LNCaP clone FGC (cell line): Measurements from ENCODE around the gene NACC1.

Experiments used
- DNase-seq: peaks from one replicate; pipeline ENCODE4 v3.0.0-alpha.2; 2011; ENCODE audit warnings: low read depth
- H3K4me3 ChIP-seq: 2 replicates; pipeline ENCODE4 v1.5.1; 2011; ENCODE audit warnings: mild to moderate bottlenecking, low read depth, low read length, control low read depth
- TF ChIP-seq, protein P1 (sequence below): IDR thresholded peaks from 2 replicates; pipeline ENCODE4 v1.5.1; 2012; ENCODE audit warnings: mild to moderate bottlenecking; ENCODE audit not compliant: control insufficient read depth, insufficient read depth; ENCODE audit errors: extremely low read depth

NACC1 gene

GRCh38 chr19:13079542-13079986, 38.5 kb upstream of the NACC1 start:
- TF ChIP-seq, protein P1, sequence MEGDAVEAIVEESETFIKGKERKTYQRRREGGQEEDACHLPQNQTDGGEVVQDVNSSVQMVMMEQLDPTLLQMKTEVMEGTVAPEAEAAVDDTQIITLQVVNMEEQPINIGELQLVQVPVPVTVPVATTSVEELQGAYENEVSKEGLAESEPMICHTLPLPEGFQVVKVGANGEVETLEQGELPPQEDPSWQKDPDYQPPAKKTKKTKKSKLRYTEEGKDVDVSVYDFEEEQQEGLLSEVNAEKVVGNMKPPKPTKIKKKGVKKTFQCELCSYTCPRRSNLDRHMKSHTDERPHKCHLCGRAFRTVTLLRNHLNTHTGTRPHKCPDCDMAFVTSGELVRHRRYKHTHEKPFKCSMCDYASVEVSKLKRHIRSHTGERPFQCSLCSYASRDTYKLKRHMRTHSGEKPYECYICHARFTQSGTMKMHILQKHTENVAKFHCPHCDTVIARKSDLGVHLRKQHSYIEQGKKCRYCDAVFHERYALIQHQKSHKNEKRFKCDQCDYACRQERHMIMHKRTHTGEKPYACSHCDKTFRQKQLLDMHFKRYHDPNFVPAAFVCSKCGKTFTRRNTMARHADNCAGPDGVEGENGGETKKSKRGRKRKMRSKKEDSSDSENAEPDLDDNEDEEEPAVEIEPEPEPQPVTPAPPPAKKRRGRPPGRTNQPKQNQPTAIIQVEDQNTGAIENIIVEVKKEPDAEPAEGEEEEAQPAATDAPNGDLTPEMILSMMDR, result no peak
- no peak for DNase-seq
- H3K4me3 ChIP-seq, result no peak overlapping the region

GRCh38 chr19:13082192-13083007, 35.7 kb upstream of the NACC1 start:
- no peak overlapping the region for H3K4me3 ChIP-seq
- no peak for DNase-seq
- TF ChIP-seq, protein P1, result no peak

DNA sequence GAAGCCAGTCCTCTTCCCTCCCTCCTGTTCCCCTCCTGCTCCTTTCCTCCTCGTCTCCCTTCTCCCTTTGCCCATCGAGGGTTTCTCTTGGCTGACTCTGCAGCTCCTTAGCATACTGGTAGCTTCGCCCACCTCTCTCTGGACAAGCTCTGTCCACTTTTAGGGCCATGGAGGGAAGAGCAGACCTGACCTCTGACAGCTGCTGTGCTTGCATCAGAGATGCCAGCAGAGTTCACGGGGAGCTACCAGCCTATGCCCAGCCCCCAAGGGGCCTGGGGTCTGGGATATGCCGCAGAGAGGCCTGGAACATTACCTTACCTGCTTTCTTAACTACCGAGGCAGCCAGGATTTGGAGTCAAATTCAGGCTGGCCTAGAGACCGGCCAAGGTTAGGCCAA, 35.1 kb upstream of the NACC1 start:
- TF ChIP-seq, protein P1, result no peak
- H3K4me3 ChIP-seq, result no peak overlapping the region
- no peak for DNase-seq

DNA sequence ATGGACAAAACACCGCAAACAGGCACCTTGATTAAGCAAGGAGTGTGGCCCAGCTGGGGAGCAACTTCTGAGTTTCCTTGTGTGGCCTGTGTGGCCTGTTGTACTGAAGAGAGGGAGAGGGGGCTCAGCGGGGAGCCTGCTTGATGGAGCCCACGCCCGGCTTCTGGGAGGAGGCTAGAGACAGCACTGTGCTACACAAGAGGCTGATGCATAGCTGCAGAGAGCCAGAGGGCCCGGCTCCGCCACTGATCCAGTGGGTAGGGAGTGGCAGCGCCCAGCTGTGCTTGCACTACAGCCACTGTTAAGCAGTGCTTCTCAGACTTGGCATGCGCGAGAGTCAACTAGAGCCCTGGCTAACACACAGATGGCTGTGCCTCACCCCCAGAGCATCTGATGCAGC, 34.4 kb upstream of the NACC1 start:
- TF ChIP-seq, protein P1, result no peak
- H3K4me3 ChIP-seq, result no peak overlapping the region
- no peak for DNase-seq

- TF ChIP-seq, protein P1, result no peak
- no peak for DNase-seq
- H3K4me3 ChIP-seq, result no peak overlapping the region
These were observed 32.4 kb upstream of the NACC1 start for GRCh38 chr19:13085666-13086065.

GRCh38 chr19:13086341-13086740, 31.7 kb upstream of the NACC1 start:
- H3K4me3 ChIP-seq, result no peak overlapping the region
- TF ChIP-seq, protein P1, result no peak
- no peak for DNase-seq

GRCh38 chr19:13087295-13087694, 30.8 kb upstream of the NACC1 start:
- TF ChIP-seq, protein P1, result no peak
- DNase-seq, result no peak
- H3K4me3 ChIP-seq, result no peak overlapping the region
